Breast epithelium (tissue), 3 donors: ENCODE data around the gene LYPD4.

Experiments used
- CTCF ChIP-seq, 3 donors: fragments of 450-650 bp; IDR thresholded peaks; one replicate each; pipeline ENCODE4 v1.5.1; 2016 to 2017; ENCODE audit warnings: antibody characterized with exemption in 3 of 3, mild to moderate bottlenecking in 3 of 3, moderate library complexity in 3 of 3
- POLR2A ChIP-seq: fragments of 450-650 bp; IDR thresholded peaks from one replicate; pipeline ENCODE4 v1.6.1; 2016; ENCODE audit warnings: antibody characterized with exemption, mild to moderate bottlenecking, moderate library complexity

DNA sequence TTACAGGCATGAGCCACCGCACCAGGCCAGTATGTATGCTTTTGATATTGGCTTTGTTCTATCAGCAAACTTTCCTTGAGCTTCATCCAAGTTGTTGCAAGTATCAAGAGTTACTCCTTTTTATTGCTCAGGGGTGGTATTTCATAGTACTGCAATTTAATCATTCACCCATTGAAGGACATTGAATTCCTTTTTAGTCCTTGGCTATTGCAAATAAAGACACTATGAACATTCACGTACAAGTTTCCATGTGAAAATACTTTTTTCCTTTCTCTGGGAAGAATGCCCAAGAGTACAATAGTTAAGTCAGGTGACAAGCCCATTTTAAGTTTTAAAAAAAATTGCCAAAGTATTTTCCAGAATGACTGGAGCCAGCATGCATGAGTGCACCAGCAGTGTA, 27.7 kb downstream of the LYPD4 start:
- no peak for TF ChIP-seq CTCF (IDR thresholded peaks at IDR 0.05)
- TF ChIP-seq POLR2A, result no peak
